OCI-LY3 (cell line): ENCODE measurements around the gene SH2D3C.

Experiments used
- H2AFZ ChIP-seq: fragments of 200-600, 300-600 bp; shearing (Covaris generic); 2 replicates; pipeline ENCODE4 v1.6.0; 2014; ENCODE audit warnings: antibody characterized with exemption, low read depth, low read length
- H3K27ac ChIP-seq: fragments of 200-600, 300-600 bp; sonication (generic); 2 replicates; pipeline ENCODE4 v1.5.1; 2014; ENCODE audit warnings: mild to moderate bottlenecking, low read length, moderate library complexity, mixed read lengths
- H3K27me3 ChIP-seq: fragments of 200-600, 300-600 bp; sonication (generic); 2 replicates; pipeline ENCODE4 v1.6.1; 2014; ENCODE audit warnings: low read depth, low read length, mixed read lengths
- H3K36me3 ChIP-seq: fragments of 200-600, 300-600 bp; sonication (generic); replicated peaks from 2 replicates; pipeline ENCODE3; 2014; ENCODE audit warnings: low read depth, low read length, mixed read lengths
- H3K4me1 ChIP-seq: fragments of 300-600, 200-600 bp; sonication (generic); 2 replicates; pipeline ENCODE4 v1.6.1; 2014; ENCODE audit warnings: low read length, mixed read lengths
- H3K4me2 ChIP-seq: fragments of 200-600, 300-600 bp; sonication (generic); 2 replicates; pipeline ENCODE4 v1.6.1; 2014; ENCODE audit warnings: low read length, mixed read lengths
- H3K4me3 ChIP-seq: fragments of 300-600, 200-600 bp; sonication (generic); 2 replicates; pipeline ENCODE4 v1.5.1; 2014; ENCODE audit warnings: antibody characterized with exemption, mild to moderate bottlenecking, low read length, moderate library complexity
- H3K79me2 ChIP-seq: fragments of 300-600, 200-600 bp; shearing (Covaris generic); 2 replicates; pipeline ENCODE4 v1.6.1; 2014; ENCODE audit warnings: mild to moderate bottlenecking, low read length, mixed read lengths
- H3K9ac ChIP-seq: fragments of 300-600, 200-600 bp; shearing (Covaris generic); 2 replicates; pipeline ENCODE4 v1.6.0; 2014; ENCODE audit warnings: mild to moderate bottlenecking, low read length, moderate library complexity
- H3K9me3 ChIP-seq: fragments of 200-600, 300-600 bp; shearing (Covaris generic); 2 replicates; pipeline ENCODE4 v1.6.1; 2014; ENCODE audit warnings: low read length, mixed read lengths; ENCODE audit not compliant: insufficient read depth
- H4K20me1 ChIP-seq: fragments of 200-600, 300-600 bp; sonication (generic); 2 replicates; pipeline ENCODE4 v1.6.1; 2016; ENCODE audit warnings: low read length, mixed read lengths; ENCODE audit not compliant: insufficient read depth
- EZH2phosphoT487 ChIP-seq: fragments of 200-600 bp; shearing (Covaris generic); IDR thresholded peaks from 2 replicates; pipeline ENCODE4 v1.6.1; 2018; ENCODE audit warnings: antibody characterized with exemption, mixed run types, low read depth
- TF ChIP-seq, protein P1 (sequence below): fragments of 200-600, 300-600 bp; sonication (generic); IDR thresholded peaks from 2 replicates; pipeline ENCODE4 v1.5.1; 2014; ENCODE audit warnings: antibody characterized with exemption, low read length, low read depth

SH2D3C gene

DNA sequence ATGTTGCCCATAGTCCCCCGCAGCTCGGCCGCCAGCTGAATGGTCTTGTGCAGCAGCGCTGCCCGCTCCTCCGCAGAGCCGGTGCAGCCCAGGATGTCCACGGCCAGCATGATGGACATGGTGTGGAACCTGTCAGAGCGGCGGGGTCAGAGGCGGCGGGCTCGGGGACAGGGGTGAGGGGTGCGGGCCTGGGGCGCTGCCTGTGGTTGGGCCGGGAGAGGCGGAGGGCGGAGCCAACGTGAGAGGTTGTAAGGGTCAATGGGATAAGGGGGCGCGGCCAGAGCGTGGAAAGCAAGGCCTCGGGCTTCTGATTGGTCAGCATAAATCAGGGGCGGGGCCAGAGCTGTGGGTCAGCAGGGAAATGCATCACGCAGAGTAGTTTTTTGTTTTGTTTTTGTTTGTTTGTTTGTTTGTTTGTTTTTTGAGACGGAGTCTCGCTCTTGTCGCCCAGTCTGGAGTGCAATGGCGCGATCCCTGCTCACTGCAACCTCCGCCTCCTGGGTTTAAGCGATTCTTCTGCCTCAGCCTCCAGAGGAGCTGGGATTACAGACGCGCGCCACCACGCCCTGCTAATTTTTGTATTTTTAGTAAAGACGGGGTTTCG, 36.5 kb downstream of the SH2D3C start:
- Histone ChIP-seq H3K4me2 (no peak overlapping the region), H3K27ac (no peak overlapping the region)

DNA sequence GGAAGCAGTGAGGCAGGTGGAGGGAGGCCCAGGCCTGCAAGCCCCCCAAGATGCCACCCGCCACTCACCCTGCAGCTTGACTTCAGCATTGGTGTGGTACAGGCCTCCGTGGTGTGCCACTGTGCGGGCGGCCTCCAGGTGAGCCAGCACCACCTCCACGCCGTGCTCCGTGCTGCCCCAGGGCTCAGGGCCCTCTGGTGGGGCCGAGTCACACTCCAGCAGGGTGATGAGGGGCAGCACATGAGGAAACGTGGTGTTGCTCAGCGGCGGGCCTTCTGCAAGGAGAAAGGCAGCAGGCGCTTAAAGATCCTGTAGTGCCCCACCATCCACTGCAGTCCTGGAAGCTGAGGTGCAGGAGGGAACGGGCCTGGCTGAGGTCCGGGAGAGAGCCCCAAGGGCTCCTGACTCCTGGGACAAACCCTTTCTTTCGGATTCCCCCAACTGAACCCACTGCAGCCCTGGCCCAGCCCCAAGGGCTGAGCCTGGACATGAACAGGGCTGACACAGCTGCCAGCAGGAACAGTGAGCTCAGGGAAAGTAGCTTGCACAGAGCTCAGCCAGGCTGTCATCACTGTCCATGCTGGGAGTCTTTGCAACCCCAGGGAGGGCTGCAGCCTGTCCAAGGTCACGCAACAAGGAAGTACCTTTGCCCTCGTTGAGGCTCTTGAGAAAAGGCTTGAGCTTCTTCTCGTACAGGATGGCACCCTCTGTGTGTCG, 38.7 kb downstream of the SH2D3C start:
- Histone ChIP-seq H3K79me2 (no peaks in the 10 kb centered on the region), H3K27me3 (no peaks in the 10 kb centered on the region), H3K27ac (no peak overlapping the region), H2AFZ (no peak overlapping the region), H4K20me1 (no peaks in the 10 kb centered on the region), H3K4me3 (no peak overlapping the region), H3K9me3 (no peaks in the 10 kb centered on the region), H3K36me3 (peaks cover 38% of the 10 kb centered on the region), H3K9ac (no peak overlapping the region), H3K4me1 (peaks cover 5% of the 10 kb centered on the region), H3K4me2 (no peak overlapping the region)
- TF ChIP-seq, protein P1, sequence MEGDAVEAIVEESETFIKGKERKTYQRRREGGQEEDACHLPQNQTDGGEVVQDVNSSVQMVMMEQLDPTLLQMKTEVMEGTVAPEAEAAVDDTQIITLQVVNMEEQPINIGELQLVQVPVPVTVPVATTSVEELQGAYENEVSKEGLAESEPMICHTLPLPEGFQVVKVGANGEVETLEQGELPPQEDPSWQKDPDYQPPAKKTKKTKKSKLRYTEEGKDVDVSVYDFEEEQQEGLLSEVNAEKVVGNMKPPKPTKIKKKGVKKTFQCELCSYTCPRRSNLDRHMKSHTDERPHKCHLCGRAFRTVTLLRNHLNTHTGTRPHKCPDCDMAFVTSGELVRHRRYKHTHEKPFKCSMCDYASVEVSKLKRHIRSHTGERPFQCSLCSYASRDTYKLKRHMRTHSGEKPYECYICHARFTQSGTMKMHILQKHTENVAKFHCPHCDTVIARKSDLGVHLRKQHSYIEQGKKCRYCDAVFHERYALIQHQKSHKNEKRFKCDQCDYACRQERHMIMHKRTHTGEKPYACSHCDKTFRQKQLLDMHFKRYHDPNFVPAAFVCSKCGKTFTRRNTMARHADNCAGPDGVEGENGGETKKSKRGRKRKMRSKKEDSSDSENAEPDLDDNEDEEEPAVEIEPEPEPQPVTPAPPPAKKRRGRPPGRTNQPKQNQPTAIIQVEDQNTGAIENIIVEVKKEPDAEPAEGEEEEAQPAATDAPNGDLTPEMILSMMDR: no peak
- TF ChIP-seq EZH2phosphoT487: no peak

More for the DNA sequence above, 36.5 kb downstream of the SH2D3C start:
- H3K9me3 ChIP-seq: no peaks in the 10 kb centered on the region
- H3K27me3 ChIP-seq: no peaks in the 10 kb centered on the region
- no peak overlapping the region for H3K9ac ChIP-seq
- H2AFZ ChIP-seq: no peak overlapping the region
- peaks cover 45% of the 10 kb centered on the region for H3K36me3 ChIP-seq
- H4K20me1 ChIP-seq: no peaks in the 10 kb centered on the region
- no peaks in the 10 kb centered on the region for H3K79me2 ChIP-seq
- no peak for TF ChIP-seq EZH2phosphoT487
- TF ChIP-seq, protein P1: no peak
- no peaks in the 10 kb centered on the region for H3K4me1 ChIP-seq
- H3K4me3 ChIP-seq: no peak overlapping the region

DNA sequence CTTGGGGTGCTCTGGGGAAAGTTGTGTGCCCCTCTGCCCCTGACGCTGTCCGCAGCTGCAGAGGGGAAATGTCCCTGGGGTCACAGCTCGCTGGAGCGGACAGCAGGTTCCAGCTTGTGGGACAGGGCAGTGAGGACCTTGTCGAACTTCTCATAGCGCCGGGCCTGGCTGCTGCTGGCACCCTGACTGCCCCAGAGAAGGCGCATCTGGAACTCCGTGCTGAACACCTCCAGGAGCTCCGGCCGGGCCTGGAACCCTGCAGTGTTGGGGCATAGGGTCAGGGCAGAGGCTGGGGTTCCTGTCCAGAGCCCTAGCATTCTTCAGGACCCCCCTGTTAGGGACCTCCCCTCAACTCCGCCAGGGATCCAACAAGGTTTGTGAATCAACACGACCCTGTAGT, 39.8 kb downstream of the SH2D3C start:
- Histone ChIP-seq H3K79me2 (no peaks in the 10 kb centered on the region), H3K36me3 (peaks cover 34% of the 10 kb centered on the region), H2AFZ (no peak overlapping the region), H3K9me3 (no peaks in the 10 kb centered on the region), H3K4me2 (no peak overlapping the region), H3K4me1 (peaks cover 13% of the 10 kb centered on the region), H3K9ac (no peak overlapping the region), H3K4me3 (no peak overlapping the region), H3K27ac (no peak overlapping the region), H3K27me3 (no peaks in the 10 kb centered on the region), H4K20me1 (no peaks in the 10 kb centered on the region)
- TF ChIP-seq, protein P1: no peak
- TF ChIP-seq EZH2phosphoT487: no peak

DNA sequence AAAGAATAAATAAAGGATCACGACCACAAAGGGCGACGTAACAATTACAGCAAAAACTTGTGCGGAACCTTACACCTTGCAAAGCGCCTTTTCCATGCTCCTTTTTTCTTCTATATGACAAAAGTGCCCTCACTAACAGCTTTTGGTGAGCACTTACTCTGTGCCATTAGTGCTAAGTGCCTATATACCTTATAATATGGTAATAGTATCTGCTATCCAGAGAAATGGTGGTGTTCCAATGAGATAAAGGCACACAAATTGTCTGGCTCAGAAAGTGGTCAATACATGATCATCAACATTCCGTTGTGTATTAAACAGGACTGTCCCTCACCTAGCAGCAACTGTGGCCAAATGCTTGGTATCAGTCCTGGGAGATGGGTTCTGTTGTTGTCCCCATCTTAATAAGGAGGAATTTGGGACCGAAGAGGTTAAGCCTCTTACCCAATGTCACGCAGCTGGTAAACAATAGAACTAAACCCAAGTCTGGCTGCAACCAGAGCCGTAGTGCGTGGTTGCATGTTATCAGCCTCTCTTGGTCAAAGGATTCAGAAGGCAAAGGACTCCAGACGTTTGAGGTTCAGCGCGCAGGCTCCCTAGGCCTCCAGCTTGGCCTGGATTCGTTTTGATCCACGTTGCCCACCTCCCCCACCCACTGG, 42.8 kb downstream of the SH2D3C start:
- Histone ChIP-seq H3K79me2 (no peaks in the 10 kb centered on the region), H3K27ac (no peak overlapping the region), H3K4me2 (peak overlapping the region; percentile 45), H3K36me3 (peaks cover 19% of the 10 kb centered on the region), H3K4me1 (peaks cover 13% of the 10 kb centered on the region), H3K27me3 (no peaks in the 10 kb centered on the region), H3K9ac (no peak overlapping the region), H2AFZ (no peak overlapping the region), H3K9me3 (no peaks in the 10 kb centered on the region), H3K4me3 (peak overlapping the region; percentile 29), H4K20me1 (no peaks in the 10 kb centered on the region)
- TF ChIP-seq EZH2phosphoT487: no peak
- TF ChIP-seq, protein P1: no peak
